Astrocyte (in vitro differentiated cells and primary cell): ENCODE measurements around the gene SMARCA1. TPM values are rescaled to one million over a fixed set of nuclear protein-coding genes. Genes with fewer than 3 reads are reported as not detected.

ENCODE experiments used
- DNase-seq: peaks from one replicate; pipeline ENCODE4 v3.0.0-alpha.2; 2010; ENCODE audit warnings: low read depth
- FAIRE-seq: peaks from 2 replicates; lab custom pipeline; 2011; peaks lifted over from hg19 to GRCh38; lab: Jason Lieb, UNC
- H2AFZ ChIP-seq: 2 replicates; pipeline ENCODE4 v1.6.0; 2012; ENCODE audit warnings: low read depth, low read length, inconsistent platforms
- H3K27ac ChIP-seq: 2 replicates; pipeline ENCODE4 v1.5.1; 2011; ENCODE audit warnings: low read depth, low read length, inconsistent platforms
- H3K27me3 ChIP-seq: 2 replicates; pipeline ENCODE4 v1.6.0; 2011; ENCODE audit warnings: low read length, inconsistent platforms; ENCODE audit not compliant: insufficient read depth
- H3K36me3 ChIP-seq: 2 replicates; pipeline ENCODE4 v1.5.1; 2011; ENCODE audit warnings: low read length, inconsistent platforms; ENCODE audit not compliant: insufficient read depth
- H3K4me1 ChIP-seq: 2 replicates; pipeline ENCODE4 v1.5.1; 2011; ENCODE audit warnings: low read length, inconsistent platforms; ENCODE audit not compliant: insufficient read depth
- H3K4me2 ChIP-seq: 2 replicates; pipeline ENCODE4 v1.6.0; 2012; ENCODE audit warnings: low read length, inconsistent platforms
- H3K4me3 ChIP-seq: 2 replicates; pipeline ENCODE4 v1.5.1; 2011; ENCODE audit warnings: low read depth, mild to moderate bottlenecking, low read length, inconsistent platforms; ENCODE audit not compliant: insufficient read depth
- H3K79me2 ChIP-seq: 2 replicates; pipeline ENCODE4 v1.6.0; 2012; ENCODE audit warnings: mild to moderate bottlenecking, low read length, inconsistent platforms; ENCODE audit not compliant: insufficient read depth
- H3K9ac ChIP-seq: 2 replicates; pipeline ENCODE4 v1.6.0; 2012; ENCODE audit warnings: mild to moderate bottlenecking, low read length, inconsistent platforms
- H3K9me3 ChIP-seq: 2 replicates; pipeline ENCODE4 v1.5.1; 2012; ENCODE audit warnings: low read depth, mild to moderate bottlenecking, low read length, inconsistent platforms; ENCODE audit not compliant: insufficient read depth
- H4K20me1 ChIP-seq: 2 replicates; pipeline ENCODE4 v1.6.0; 2012; ENCODE audit warnings: low read length, inconsistent platforms; ENCODE audit not compliant: insufficient read depth
- H3K27ac Mint-ChIP-seq: one replicate; pipeline ENCODE4 v1.8.0; 2021; ENCODE audit warnings: mild to moderate bottlenecking, mixed read lengths; ENCODE audit not compliant: unreplicated experiment
- H3K27me3 Mint-ChIP-seq: one replicate; pipeline ENCODE4 v1.8.0; 2021; ENCODE audit warnings: low read depth, mixed read lengths; ENCODE audit not compliant: unreplicated experiment
- H3K36me3 Mint-ChIP-seq: one replicate; pipeline ENCODE4 v1.8.0; 2021; ENCODE audit warnings: low read depth, mixed read lengths; ENCODE audit not compliant: unreplicated experiment
- H3K4me1 Mint-ChIP-seq: one replicate; pipeline ENCODE4 v1.8.0; 2021; ENCODE audit warnings: low read depth, mixed read lengths; ENCODE audit not compliant: unreplicated experiment
- H3K4me3 Mint-ChIP-seq: one replicate; pipeline ENCODE4 v1.8.0; 2021; ENCODE audit warnings: mild to moderate bottlenecking, moderate library complexity, mixed read lengths; ENCODE audit not compliant: unreplicated experiment
- H3K9me3 Mint-ChIP-seq: one replicate; pipeline ENCODE4 v1.8.0; 2021; ENCODE audit warnings: mild to moderate bottlenecking, mixed read lengths; ENCODE audit not compliant: unreplicated experiment
- EZH2 ChIP-seq: IDR thresholded peaks from 2 replicates; pipeline ENCODE4 v1.6.1; 2012; ENCODE audit warnings: mild to moderate bottlenecking, low read length, inconsistent platforms; ENCODE audit not compliant: insufficient read depth
- total RNA-seq: library from RNA; stranded (reverse); gene quantifications from 2 replicates; pipeline ENCODE4 v1.2.1, GENCODE V29; 2021
- TF ChIP-seq, protein P1 (sequence below): IDR thresholded peaks from 2 replicates; pipeline ENCODE4 v1.5.1; 2011; ENCODE audit warnings: low read depth, mild to moderate bottlenecking, inconsistent platforms, low read length, moderate library complexity; ENCODE audit not compliant: insufficient read depth

The SMARCA1 gene
- total RNA-seq, 1 donor from 2014 or later, result 104 TPM

- Mint-ChIP-seq H3K9me3 (peaks cover 1% of the 10 kb centered on the region), H3K4me1 (no peaks in the 10 kb centered on the region), H3K36me3 (peaks cover 2% of the 10 kb centered on the region), H3K27me3 (no peaks in the 10 kb centered on the region), H3K27ac (no peak overlapping the region), H3K4me3 (no peak overlapping the region)
- TF ChIP-seq, protein P1, sequence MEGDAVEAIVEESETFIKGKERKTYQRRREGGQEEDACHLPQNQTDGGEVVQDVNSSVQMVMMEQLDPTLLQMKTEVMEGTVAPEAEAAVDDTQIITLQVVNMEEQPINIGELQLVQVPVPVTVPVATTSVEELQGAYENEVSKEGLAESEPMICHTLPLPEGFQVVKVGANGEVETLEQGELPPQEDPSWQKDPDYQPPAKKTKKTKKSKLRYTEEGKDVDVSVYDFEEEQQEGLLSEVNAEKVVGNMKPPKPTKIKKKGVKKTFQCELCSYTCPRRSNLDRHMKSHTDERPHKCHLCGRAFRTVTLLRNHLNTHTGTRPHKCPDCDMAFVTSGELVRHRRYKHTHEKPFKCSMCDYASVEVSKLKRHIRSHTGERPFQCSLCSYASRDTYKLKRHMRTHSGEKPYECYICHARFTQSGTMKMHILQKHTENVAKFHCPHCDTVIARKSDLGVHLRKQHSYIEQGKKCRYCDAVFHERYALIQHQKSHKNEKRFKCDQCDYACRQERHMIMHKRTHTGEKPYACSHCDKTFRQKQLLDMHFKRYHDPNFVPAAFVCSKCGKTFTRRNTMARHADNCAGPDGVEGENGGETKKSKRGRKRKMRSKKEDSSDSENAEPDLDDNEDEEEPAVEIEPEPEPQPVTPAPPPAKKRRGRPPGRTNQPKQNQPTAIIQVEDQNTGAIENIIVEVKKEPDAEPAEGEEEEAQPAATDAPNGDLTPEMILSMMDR, result no peak
- TF ChIP-seq EZH2, result no peak
- FAIRE-seq, result no peak
- Histone ChIP-seq H3K79me2 (no peaks in the 10 kb centered on the region), H3K4me1 (no peaks in the 10 kb centered on the region), H3K36me3 (no peaks in the 10 kb centered on the region), H3K4me2 (no peak overlapping the region), H3K27me3 (no peaks in the 10 kb centered on the region), H2AFZ (no peak overlapping the region), H3K9ac (no peak overlapping the region), H4K20me1 (no peaks in the 10 kb centered on the region), H3K27ac (no peak overlapping the region), H3K4me3 (no peak overlapping the region), H3K9me3 (no peaks in the 10 kb centered on the region)
- no peak for DNase-seq
Measured at GRCh38 chrX:129450123-129450522, 73.2 kb downstream of the SMARCA1 start.

DNA sequence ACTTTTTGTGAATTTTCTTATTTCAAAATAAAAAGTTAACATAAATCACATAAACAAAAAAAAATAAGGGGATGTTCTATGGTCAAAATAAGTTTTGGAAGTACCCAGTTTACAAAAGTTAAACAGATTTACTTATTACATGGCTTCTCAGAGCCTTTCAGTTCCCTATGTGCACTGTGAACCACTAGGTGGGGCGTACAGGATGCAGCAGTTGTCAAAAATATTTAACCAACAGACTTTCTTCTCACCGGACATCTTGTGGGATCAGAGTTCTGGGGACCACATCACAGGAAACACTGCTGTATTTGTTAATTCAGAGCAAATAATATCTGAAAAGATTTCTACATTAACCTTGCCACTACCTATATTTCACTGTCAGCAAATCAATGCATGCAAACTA lies 74.1 kb downstream of the SMARCA1 start:
- FAIRE-seq (no peak), DNase-seq (no peak)
- no peaks in the 10 kb centered on the region for H3K27me3 ChIP-seq
- H3K27ac ChIP-seq, result no peak overlapping the region
- Mint-ChIP-seq H3K4me3 (no peak overlapping the region), H3K9me3 (no peaks in the 10 kb centered on the region), H3K27ac (no peak overlapping the region), H3K36me3 (peaks cover 2% of the 10 kb centered on the region), H3K4me1 (no peaks in the 10 kb centered on the region), H3K27me3 (no peaks in the 10 kb centered on the region)
- no peaks in the 10 kb centered on the region for H3K9me3 ChIP-seq
- no peaks in the 10 kb centered on the region for H3K79me2 ChIP-seq
- H4K20me1 ChIP-seq, result no peaks in the 10 kb centered on the region
- H3K9ac ChIP-seq, result no peak overlapping the region
- no peak overlapping the region for H3K4me2 ChIP-seq
- TF ChIP-seq EZH2, result no peak
- TF ChIP-seq, protein P1, result no peak
- no peaks in the 10 kb centered on the region for H3K4me1 ChIP-seq
- H3K36me3 ChIP-seq, result no peaks in the 10 kb centered on the region
- H2AFZ ChIP-seq, result no peak overlapping the region
- no peak overlapping the region for H3K4me3 ChIP-seq

DNA sequence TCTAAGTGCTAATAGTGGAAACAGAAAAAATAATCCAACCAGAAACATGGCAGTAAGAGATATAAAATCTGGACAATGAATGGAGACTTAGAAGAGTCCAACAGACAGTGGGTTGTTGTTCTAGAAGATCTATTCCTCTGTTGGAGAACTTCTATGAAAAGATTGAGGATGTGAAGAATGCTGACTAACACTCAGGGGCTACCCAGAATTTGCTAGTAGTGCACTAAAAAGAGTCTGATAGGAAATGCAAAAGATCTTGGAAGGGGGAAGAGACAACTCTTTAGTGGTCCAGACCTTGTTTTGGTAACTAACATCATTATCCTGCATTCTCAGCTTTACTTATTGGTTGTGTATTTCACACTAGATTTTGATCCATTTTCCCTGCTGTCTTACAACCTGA lies 77.9 kb downstream of the SMARCA1 start:
- Histone ChIP-seq H2AFZ (no peak overlapping the region), H3K4me2 (no peak overlapping the region), H3K79me2 (no peaks in the 10 kb centered on the region), H3K27ac (no peak overlapping the region), H3K4me1 (no peaks in the 10 kb centered on the region), H3K4me3 (no peak overlapping the region), H3K9ac (no peak overlapping the region), H4K20me1 (no peaks in the 10 kb centered on the region), H3K27me3 (no peaks in the 10 kb centered on the region), H3K9me3 (no peaks in the 10 kb centered on the region), H3K36me3 (no peaks in the 10 kb centered on the region)
- H3K9me3 Mint-ChIP-seq, result no peaks in the 10 kb centered on the region
- DNase-seq, result no peak
- H3K4me1 Mint-ChIP-seq, result no peaks in the 10 kb centered on the region
- no peak overlapping the region for H3K4me3 Mint-ChIP-seq
- no peak for FAIRE-seq
- no peaks in the 10 kb centered on the region for H3K27me3 Mint-ChIP-seq
- H3K36me3 Mint-ChIP-seq, result no peaks in the 10 kb centered on the region
- no peak overlapping the region for H3K27ac Mint-ChIP-seq
- TF ChIP-seq, protein P1, result no peak
- TF ChIP-seq EZH2, result no peak
